Eye (tissue), 1 donor: ENCODE measurements around the gene FOXP1.
"Not testable (repeated sequence)": the region's sequence is repeated elsewhere in the genome, so short reads cannot be mapped to it uniquely, and the experiment has no call there.

Experiments
- DNase-seq: peaks from one replicate; pipeline ENCODE4 v3.0.0-alpha.2; 2015

The FOXP1 gene

GRCh38 chr3:71446734-71447133 lies 136.8 kb downstream of the FOXP1 start:
- DNase-seq: peak; percentile 49

- DNase-seq: no peak
These were observed 137.3 kb downstream of the FOXP1 start for GRCh38 chr3:71446260-71446659.

- DNase-seq: no peak
These were observed 138.7 kb downstream of the FOXP1 start for GRCh38 chr3:71444861-71445259.

- DNase-seq: no peak
These were observed 139.3 kb downstream of the FOXP1 start for GRCh38 chr3:71444028-71444860.

DNA sequence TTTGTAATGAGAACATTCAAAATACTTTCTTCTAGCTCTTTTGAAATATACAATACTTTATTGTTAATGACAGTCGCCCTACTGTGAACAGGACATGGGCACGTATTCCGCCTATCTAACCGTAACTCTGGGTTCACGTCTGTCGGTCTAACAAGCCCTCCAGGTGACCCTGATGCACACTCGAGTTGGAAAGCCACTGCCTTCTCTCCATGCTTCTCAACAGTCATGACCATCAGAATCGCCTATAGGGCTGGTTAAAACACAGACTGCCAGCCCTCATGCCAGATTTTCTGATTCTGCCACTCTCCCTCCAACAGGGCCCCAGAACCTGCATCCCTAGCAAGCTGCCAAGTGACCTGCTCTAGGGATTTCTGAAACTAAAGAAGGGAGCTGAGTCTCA lies 140.2 kb downstream of the FOXP1 start:
- no peak for DNase-seq

- no peak for DNase-seq
These were observed 140.9 kb downstream of the FOXP1 start for GRCh38 chr3:71442652-71443042.

DNA sequence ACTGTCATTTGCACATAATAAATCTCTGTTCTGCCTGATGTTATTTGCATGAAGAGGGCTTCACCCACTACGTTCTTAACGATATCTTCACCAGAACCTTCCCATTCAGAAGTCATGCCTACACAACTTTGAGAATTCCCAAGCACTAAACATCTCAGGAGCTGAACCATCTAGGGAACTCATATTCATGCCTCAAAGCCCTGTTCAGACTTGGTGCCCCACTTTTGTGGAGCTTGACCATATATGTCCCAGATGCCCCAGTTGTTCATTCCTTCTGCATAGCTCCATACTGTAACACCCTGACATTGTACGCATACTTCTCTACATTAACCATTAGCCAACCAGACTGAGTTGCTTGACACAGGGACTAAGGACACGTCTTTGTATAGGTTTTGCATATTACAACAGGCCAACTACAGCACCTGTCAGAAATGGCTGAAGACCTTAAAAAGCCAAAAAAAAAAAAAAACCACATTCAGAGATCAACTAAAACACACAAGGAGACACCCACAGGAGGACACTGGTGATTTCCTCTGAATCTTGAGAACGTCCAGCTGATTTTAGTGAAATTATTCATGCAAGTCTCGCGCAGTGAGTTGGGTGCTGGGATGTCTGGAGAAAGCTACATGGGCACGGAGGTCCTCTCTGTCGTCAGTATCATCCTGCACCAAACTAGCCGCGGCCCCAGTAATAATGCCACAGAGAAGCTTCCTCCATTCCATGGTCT lies 141.4 kb downstream of the FOXP1 start:
- DNase-seq: no peak

DNA sequence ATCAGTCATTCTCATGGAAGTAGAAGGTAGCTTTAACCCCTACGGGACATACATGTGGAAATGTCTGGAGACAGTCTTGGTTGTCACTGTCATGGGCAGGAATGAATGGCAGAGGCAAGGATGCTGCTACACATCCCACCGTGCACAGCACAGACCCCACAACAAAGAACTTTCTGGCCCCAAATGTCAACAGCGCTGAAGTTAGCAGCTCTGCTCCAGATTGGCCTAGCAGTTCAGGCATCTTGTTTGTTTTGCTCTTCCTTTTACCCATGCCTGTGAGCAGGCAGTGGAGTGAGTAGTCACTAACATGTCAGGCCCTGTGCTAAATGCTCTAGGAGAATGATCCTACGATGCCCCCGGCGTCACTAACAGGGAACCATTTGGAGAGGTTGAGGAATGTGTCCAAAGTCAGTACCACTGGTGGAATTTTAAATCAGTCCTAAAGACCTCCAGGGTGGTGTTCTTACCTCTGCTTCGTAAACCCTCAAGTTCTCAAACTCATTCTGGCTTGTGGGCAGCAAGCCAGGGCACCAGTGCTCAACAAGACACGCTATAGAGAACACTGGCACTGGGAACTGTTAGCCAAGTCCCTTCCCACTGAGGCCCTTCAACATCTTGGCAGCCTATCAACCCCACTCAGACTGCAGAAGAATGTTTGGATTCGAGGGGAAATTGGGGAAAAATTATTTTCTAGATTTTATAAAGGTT lies 142.2 kb downstream of the FOXP1 start:
- DNase-seq: no peak

GRCh38 chr3:71438904-71439303 lies 144.6 kb downstream of the FOXP1 start:
- DNase-seq: no peak

DNA sequence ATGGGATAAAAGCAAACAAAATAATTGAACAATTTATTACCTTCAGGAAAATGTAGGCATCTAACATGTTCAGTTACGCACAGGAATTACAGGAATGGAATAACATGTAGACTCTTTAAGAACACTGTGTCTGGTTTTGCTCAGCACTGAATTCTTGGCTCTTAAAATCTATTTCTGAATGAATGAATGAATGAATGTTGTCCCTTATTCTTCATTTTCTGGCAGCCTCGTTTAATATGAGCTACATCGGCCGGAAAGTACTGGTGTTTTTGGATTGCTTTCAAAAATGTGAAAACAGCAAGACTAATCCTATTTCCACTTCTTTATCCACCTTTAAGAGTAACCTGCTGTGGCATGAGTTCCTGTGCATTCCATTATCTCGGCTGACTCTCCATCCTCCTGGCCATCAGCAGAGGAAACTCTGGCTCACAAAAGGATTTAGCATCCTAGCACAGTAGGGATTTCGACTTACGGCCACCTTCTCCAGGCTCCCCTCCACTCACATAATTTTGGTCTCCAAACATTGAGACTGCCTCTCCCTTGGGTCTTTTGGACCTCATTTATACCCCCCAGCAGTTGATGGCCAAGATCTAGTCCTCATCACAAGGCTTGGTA lies 145.3 kb downstream of the FOXP1 start:
- no peak for DNase-seq

- no peak for DNase-seq
These were observed 147.2 kb downstream of the FOXP1 start for GRCh38 chr3:71436337-71436736.

DNA sequence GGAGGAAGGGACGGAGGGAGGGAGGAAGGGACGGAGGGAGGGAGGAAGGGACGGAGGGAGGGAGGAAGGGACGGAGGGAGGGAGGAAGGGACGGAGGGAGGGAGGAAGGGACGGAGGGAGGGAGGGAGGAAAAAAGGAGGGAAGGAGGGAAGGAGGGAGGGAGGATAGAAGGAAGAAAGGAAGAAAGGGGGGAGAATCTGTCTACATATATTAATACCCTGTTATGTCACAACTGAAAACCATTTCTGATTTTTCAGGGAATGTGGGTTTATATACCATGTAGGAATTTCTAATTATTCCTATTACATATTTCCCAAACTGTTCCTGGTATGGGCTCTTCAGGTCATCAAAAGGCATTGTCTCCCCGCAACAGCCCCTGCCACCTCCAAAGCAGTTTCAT lies 147.7 kb downstream of the FOXP1 start:
- DNase-seq: not testable (repeated sequence)

GRCh38 chr3:71433631-71434030 lies 149.9 kb downstream of the FOXP1 start:
- no peak for DNase-seq

- DNase-seq: no peak
These were observed 151.2 kb downstream of the FOXP1 start for GRCh38 chr3:71432044-71432975.

DNA sequence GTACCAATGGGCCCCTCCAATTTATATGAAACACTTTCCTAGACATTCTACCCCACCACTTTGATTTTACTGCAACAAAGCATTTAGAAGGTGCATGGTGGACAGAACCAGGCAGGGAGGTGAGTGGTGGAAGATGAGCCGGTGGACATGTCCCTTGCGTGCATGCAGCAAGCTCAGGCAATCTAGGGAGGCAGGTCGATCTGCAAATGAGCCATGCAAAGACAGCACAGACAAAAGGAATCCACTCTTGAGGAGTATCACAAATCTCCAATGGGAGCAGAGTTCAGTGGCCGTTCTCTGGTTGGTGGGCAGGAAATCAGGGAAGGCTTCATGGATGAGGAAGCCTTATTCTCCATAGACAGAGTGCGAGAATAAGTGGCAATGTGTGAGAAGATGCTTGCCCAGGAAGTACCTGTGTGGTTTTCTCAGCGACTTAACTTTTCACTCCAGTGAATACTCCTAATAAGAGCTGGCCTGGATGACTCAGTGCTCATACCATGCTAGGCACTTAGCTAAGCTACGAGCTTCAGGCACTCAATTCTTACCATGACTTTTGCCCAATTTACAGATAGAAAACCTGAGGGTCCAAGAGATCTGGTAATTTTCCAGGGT lies 152.5 kb downstream of the FOXP1 start:
- no peak for DNase-seq

DNA sequence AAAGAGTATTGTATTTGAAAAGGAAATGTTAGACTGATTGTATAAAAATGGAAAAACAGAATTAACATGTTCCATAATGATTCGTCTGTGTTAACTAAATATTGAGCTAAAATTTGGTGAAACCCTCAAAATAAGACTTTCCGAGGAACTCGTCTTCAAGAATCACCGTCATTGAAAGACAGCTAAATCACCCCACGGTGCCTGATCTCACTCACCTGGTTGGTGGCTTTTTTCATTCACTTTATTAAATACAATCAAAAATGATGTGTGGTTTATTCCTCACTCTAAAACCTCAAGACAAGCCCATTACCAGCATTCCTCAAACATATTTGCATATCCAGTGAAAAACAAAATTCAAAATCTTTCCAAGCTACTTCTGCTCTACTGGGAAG lies 153.9 kb downstream of the FOXP1 start:
- DNase-seq: no peak

GRCh38 chr3:71428841-71429596 lies 154.5 kb downstream of the FOXP1 start:
- DNase-seq: peak; percentile 51

DNA sequence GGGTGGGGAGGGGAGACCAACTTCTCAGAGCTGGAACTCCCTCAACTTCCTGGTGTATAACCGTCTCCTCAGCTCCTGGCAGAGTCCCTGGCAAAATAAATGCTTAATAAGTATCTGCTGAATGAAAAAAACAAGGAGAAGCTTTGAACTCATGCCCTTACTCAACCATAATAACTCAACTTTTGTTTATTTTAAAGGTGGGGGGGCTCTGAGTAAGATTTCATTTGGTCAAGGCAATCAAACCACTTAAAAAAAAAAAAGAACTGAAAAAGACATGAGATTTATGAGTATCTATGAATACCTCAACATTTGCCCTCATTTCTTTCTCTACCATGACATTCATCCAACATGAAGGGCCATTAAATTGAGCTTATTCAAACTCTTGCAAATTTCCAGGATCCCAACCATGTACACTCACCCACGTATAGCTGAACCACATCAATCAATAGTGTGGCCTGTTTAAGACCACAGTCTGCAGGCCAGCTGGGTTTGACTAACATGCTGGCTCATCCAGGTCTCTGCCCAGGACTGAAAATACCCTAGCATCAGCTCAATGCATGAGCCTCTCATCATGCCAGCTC lies 157.9 kb downstream of the FOXP1 start:
- no peak for DNase-seq

DNA sequence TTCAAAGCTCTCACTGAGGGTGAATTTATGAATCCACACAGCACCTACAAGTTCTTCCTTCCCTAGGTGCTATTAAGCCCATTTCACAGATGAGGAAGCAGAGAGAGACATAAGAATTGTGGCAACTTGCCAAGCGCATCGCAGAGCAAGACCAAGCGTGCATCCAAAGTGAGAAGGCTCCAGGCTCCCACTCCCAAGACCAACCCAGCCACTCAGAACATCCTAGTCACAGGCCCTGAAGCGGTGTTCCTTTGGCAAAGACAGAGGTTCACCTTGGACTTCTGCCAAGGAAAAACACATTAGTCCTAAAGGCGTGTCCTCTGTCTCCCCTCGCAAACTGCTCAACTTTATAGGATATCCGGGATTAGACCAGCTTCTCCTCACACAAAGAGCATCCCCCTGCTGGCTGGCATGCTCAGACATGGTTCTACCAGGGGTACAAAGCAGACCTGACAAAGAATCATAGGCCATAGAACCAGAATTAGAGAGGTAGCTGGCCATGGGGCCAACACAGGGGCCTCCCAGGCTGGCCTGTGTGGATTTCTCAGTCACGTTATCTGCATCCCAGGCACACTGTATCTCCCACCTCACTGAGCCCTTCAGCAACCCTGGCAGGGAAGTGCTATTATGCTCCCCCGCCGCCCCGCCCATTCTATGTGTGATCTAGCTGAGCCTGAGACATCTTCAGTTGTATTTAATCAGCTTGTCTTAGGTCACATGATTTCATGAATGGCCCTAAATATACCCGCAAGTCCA lies 160.2 kb downstream of the FOXP1 start:
- DNase-seq: peak; percentile 61
